HG03064 (cell line): ENCODE results near the gene LLCFC1.

Experiments used
- ATAC-seq: cut with Tn5 transposase; IDR thresholded peaks from one replicate; pipeline ENCODE4 v1.9.1; 2021; ENCODE audit warnings: low read depth; ENCODE audit not compliant: unreplicated experiment

LLCFC1 gene

GRCh38 chr7:142908921-142909890 is 30.1 kb upstream of the LLCFC1 start:
- ATAC-seq, result no peak

GRCh38 chr7:142910031-142910433 is 29.3 kb upstream of the LLCFC1 start:
- no peak for ATAC-seq

GRCh38 chr7:142910481-142910880 is 28.8 kb upstream of the LLCFC1 start:
- ATAC-seq, result no peak

- ATAC-seq, result no peak
These were observed 26.2 kb upstream of the LLCFC1 start for GRCh38 chr7:142913051-142913450.

GRCh38 chr7:142913566-142913965 is 25.7 kb upstream of the LLCFC1 start:
- no peak for ATAC-seq

- ATAC-seq, result no peak
These were observed 25.2 kb upstream of the LLCFC1 start for GRCh38 chr7:142914121-142914520.

GRCh38 chr7:142915315-142915714 is 24.0 kb upstream of the LLCFC1 start:
- ATAC-seq, result no peak

GRCh38 chr7:142916508-142916907 is 22.8 kb upstream of the LLCFC1 start:
- ATAC-seq, result no peak

GRCh38 chr7:142917447-142917846 is 21.8 kb upstream of the LLCFC1 start:
- no peak for ATAC-seq

GRCh38 chr7:142918901-142919300 is 20.4 kb upstream of the LLCFC1 start:
- no peak for ATAC-seq

- ATAC-seq, result no peak
These were observed 19.6 kb upstream of the LLCFC1 start for GRCh38 chr7:142919656-142920055.

- ATAC-seq, result no peak
These were observed 15.9 kb upstream of the LLCFC1 start for GRCh38 chr7:142923391-142923790.

- no peak for ATAC-seq
These were observed 13.9 kb upstream of the LLCFC1 start for GRCh38 chr7:142925413-142925812.

- ATAC-seq, result no peak
These were observed 12.1 kb upstream of the LLCFC1 start for GRCh38 chr7:142927085-142927745.

GRCh38 chr7:142927949-142928348 is 11.3 kb upstream of the LLCFC1 start:
- ATAC-seq, result no peak

GRCh38 chr7:142930126-142930730 is 9.1 kb upstream of the LLCFC1 start:
- no peak for ATAC-seq

GRCh38 chr7:142932386-142933091 is 6.7 kb upstream of the LLCFC1 start:
- ATAC-seq, result no peak

- no peak for ATAC-seq
These were observed 6.2 kb upstream of the LLCFC1 start for GRCh38 chr7:142933092-142933475.

GRCh38 chr7:142933624-142934023 is 5.7 kb upstream of the LLCFC1 start, which contains the start of gene TRPV5:
TSS of gene TRPV5 (minus strand) at chr7:142933746. CDS start at chr7:142933459, 287 bp downstream.
- no peak for ATAC-seq

- ATAC-seq, result no peak
These were observed 5.2 kb upstream of the LLCFC1 start for GRCh38 chr7:142934056-142934455.
